ENCODE data around the gene ADGRG6. TPM values are rescaled to one million over a fixed set of nuclear protein-coding genes. Genes with fewer than 3 reads are reported as not detected.

The ADGRG6 gene
- total RNA-seq, 1 experiment from 2014 or later: 2.5 TPM

GRCh38 chr6:142276256-142276655 is 25.6 kb upstream of the ADGRG6 start:
- H3K18ac ChIP-seq (ENCODE audit: insufficient read length, low read depth, low read length): no peak overlapping the region
- H2BK5ac ChIP-seq (ENCODE audit: insufficient read length, low read length): no peak overlapping the region
- H4K20me1 ChIP-seq (ENCODE audit: control insufficient read depth, insufficient read depth, insufficient read length): no peaks in the 10 kb centered on the region
- TF ChIP-seq CTCF (conservative IDR thresholded peaks at IDR 0.05): no peak
- Mint-ChIP-seq H3K27me3 (ENCODE audit: low read depth) (no peaks in the 10 kb centered on the region), H3K9me3 (no peaks in the 10 kb centered on the region; a peak in 1 of 5 replicates), H3K4me1 (peaks cover 6 to 8% of the 10 kb centered on the region in 2 experiments), H3K27ac (no peak overlapping the region), H3K4me3 (no peak overlapping the region), H3K36me3 (ENCODE audit: insufficient read depth in 1 of 3, low read depth in 3 of 3) (no peaks in the 10 kb centered on the region; a peak in 1 of 7 replicates)
- no peak overlapping the region for H2AK5ac ChIP-seq (ENCODE audit: insufficient read length, low read length)
- H2BK120ac ChIP-seq (ENCODE audit: low read depth, low read length, poor library complexity, severe bottlenecking): no peak overlapping the region
- no peaks in the 10 kb centered on the region for H3K79me2 ChIP-seq (ENCODE audit: insufficient read depth, low read length)
- no peak overlapping the region for H3K27ac ChIP-seq (ENCODE audit: insufficient read length, low read depth, low read length)
- H4K8ac ChIP-seq (replicated peaks; ENCODE audit: insufficient read length, low read depth, low read length): no peak overlapping the region
- H3K56ac ChIP-seq (ENCODE audit: insufficient read length, low read depth, low read length): no peak overlapping the region
- H3T11ph ChIP-seq (ENCODE audit: low read length): no peak overlapping the region
- H2BK20ac ChIP-seq (ENCODE audit: low read depth, low read length, poor library complexity, severe bottlenecking): no peak overlapping the region
- no CpG with 5 or more reads among the region's 1 CpG for WGBS (ENCODE audit: extremely low coverage, insufficient read length, low lambda C conversion rate)
- H3K4me2 ChIP-seq (ENCODE audit: insufficient read depth, insufficient read length, low read length): no peak overlapping the region
- H3K27me3 ChIP-seq (ENCODE audit: insufficient read depth, low read length): no peaks in the 10 kb centered on the region
- no peak overlapping the region for H2BK12ac ChIP-seq (ENCODE audit: insufficient read length, low read depth, low read length)
- no peak overlapping the region for H3K14ac ChIP-seq (ENCODE audit: insufficient read depth, low read length)
- no peak for DNase-seq
- H4K5ac ChIP-seq (ENCODE audit: insufficient read length, low read depth, low read length): no peak overlapping the region
- H3K9me3 ChIP-seq (ENCODE audit: control insufficient read depth, low read depth, low read length): no peaks in the 10 kb centered on the region
- peaks cover 4% of the 10 kb centered on the region; the same call in 1 of the 2 replicates for H3K4me1 ChIP-seq (ENCODE audit: insufficient read depth, low read length)
- H3K9ac ChIP-seq (ENCODE audit: extremely low read depth, insufficient read length, low read length): no peak overlapping the region
- no peaks in the 10 kb centered on the region for H3K79me1 ChIP-seq (ENCODE audit: insufficient read depth, low read depth, low read length, poor library complexity, severe bottlenecking)
- no peak overlapping the region for H3K4ac ChIP-seq (ENCODE audit: low read depth, low read length)
- no peak overlapping the region for H2AFZ ChIP-seq (ENCODE audit: low read length)
- no peak overlapping the region for H4K91ac ChIP-seq (ENCODE audit: insufficient read length, low read depth, low read length)
- no peak overlapping the region for H2BK15ac ChIP-seq (ENCODE audit: low read depth, low read length)
- no peak overlapping the region for H3K23ac ChIP-seq (ENCODE audit: insufficient read length, low read depth, low read length)
- H3K23me2 ChIP-seq (ENCODE audit: insufficient read length, low read depth, low read length, poor library complexity, severe bottlenecking): no peaks in the 10 kb centered on the region
